GM10266 (cell line): ENCODE results near the gene CILP2.

Experiments used
- DNase-seq: peaks from one replicate; pipeline ENCODE4 v3.0.0; 2012; ENCODE audit errors: extremely low spot score
- CTCF ChIP-seq: IDR thresholded peaks from 2 replicates; pipeline ENCODE4 v1.5.1; 2012; ENCODE audit warnings: mild to moderate bottlenecking, low read depth; ENCODE audit not compliant: control insufficient read depth, insufficient read depth; ENCODE audit errors: missing control alignments

The CILP2 gene

DNA sequence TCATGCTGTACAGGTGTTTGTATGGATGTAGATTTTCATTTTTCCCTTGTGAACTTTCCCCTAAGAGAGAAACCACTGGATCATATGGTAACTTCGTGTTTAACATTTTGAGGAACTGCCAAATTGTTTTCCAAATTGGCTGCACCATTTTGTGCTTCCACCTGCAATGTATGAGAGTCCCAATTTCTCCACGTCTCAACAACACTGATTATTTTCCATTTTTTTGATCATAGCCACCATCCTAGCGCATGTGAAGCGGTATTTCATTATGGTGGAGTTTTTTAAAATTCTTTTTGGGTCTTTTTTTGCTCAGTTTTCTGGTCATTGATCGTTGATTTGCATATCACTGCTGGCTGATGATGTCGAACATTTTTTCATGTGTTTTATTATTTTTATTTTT is 17.1 kb upstream of the CILP2 start:
- no peak for TF ChIP-seq CTCF
- no peak for DNase-seq

GRCh38 chr19:19523177-19523576 is 14.9 kb upstream of the CILP2 start:
- TF ChIP-seq CTCF, result no peak
- no peak for DNase-seq

DNA sequence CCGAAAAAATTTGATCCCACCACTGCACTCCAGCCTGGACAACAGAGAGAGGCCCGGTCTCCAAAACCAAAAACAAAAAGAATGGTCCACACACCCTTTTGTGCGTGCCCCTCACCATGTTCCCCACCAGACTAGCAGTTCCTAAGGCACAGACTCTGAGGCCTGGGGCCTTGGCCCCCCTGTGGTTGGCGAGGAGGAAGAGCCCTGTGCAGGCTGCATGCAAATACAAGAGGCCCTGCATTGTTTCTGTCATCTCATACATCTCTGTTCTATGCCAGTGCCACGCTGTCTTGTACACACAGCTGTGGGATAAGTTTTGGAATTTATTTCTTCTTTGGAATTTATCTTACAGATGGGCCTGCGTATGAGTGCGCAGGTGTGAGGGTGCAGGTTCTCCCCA is 14.0 kb upstream of the CILP2 start:
- TF ChIP-seq CTCF, result no peak
- no peak for DNase-seq

GRCh38 chr19:19525611-19526380 is 12.3 kb upstream of the CILP2 start:
- no peak for TF ChIP-seq CTCF
- DNase-seq, result no peak

GRCh38 chr19:19526581-19527370 is 11.3 kb upstream of the CILP2 start:
- DNase-seq, result peak; percentile 82
- TF ChIP-seq CTCF, result no peak

DNA sequence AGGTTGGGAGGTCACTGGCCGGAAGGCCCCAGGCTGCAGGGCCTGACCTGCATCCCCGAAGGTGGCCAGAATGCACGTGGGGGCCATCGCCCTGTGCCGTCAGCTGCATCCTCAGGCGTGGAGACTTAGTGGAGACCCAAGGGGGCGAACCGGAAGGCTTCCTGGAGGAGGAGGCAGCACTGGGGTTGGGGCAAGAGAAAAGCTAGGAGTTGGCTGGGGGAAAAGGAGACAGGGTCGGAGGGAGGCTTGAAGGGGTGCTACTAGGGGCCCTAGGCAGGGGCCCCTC is 10.8 kb upstream of the CILP2 start:
- no peak for TF ChIP-seq CTCF

More for the DNA sequence above, 10.8 kb upstream of the CILP2 start:
- no peak for DNase-seq
